Activated CD4-positive, alpha-beta T cell treated with anti-CD3 and anti-CD28 coated beads, Interleukin-10, Interleukin-2, amounts not matched to agents 100 ng/mL and 50 ng/mL, durations not matched to agents 16 hours and 8 hours (primary cell): Measurements from ENCODE around the gene DNAH8.

Experiments
- DNase-seq: peaks from one replicate; pipeline ENCODE4 v3.0.0-alpha.2; 2020

Gene DNAH8

DNA sequence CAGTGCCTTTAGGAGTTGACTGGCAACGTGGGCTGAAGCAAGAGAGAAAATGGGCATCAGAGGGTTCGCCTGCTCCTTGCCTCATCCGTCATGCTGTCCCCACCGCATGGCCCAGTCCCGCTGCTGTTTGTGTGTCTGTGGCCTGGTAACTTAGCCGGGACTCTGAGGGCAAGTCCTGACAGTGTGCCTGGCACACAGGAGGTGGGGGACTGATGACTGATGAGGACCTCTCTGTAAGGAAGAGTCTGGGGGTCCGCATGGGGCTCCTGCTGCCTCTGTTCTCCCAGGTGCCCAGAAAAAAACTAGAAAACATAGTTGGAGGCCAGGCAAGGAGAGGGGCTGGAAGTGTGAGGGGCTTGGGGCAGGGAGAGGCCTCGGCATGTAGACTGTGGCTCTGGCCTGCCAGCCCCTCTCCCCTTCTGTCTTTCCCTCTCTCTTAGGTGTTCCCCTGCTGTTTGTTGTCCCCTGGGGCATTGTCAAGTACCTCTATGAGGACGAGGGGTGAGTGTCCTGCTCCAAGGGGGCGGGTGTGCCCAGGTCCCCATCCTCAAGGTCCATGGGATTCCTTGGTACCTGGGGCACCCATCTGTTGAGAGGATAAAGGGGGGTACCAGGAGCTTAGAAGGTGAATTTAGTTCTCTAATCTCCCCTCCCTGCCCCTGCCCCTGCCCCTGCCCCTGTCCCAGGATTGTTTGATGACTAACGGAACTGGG lies 362.9 kb downstream of the DNAH8 start:
- DNase-seq = no peak

DNA sequence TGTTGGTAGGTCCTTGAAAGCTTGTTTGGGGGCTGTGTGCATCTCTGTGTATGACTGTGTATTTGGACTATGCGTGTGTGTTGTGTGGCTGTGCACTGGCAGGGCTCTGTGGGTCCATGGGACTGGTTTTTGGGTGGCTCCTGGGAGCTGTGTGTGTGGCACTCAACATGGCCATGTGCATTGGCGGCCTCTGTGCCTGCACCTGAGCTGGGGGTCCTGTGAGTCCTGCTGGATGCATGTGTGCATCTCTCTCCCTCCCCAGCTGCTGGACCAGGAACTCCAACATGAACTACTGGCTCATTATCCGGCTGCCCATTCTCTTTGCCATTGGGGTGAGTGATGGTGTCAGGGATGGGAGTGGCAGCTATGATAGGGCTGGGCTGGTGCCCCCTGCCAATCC lies 363.6 kb downstream of the DNAH8 start:
- DNase-seq = no peak

DNA sequence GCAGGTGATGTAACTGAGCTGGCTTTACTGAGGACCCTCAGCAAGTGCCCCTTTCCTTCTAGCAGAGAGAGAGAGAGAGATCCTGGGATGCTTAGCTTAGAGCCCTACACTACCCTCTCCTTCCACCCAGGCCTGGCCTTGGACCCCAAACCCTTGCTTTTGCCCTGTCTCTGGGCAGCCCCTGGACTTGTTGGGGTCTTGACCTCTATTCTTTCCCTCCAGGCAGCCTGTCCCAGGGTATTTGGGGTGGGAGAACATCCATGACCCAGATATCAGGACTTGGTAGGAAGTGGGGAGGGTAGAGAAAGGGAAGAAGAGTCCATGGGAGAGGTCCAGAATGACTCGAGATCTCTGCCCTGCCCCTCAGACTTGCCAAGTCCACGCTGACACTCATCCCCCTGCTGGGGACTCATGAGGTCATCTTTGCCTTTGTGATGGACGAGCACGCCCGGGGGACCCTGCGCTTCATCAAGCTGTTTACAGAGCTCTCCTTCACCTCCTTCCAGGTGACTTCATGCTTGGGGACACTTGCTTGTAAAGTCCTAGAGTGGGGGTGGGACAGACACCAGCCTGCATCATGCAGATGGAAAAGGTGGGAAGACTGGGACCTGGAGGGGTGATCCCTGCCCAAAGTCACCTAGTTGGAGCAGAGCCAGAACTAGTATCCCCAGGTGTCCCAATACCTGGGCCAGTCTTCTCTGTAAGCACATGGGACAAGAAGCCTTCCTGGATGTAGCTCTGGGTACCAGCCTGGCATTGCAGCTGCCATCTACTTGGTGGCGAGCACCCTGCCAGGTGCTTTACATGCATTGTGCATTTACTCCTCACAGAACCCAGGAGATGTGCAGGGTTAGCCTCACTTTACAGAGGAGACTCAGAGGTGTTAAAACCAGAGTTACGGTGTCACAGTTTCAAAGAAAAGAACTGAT lies 364.4 kb downstream of the DNAH8 start:
- no peak for DNase-seq
